Measurements from ENCODE around the gene PLEKHA7.

PLEKHA7 gene

DNA sequence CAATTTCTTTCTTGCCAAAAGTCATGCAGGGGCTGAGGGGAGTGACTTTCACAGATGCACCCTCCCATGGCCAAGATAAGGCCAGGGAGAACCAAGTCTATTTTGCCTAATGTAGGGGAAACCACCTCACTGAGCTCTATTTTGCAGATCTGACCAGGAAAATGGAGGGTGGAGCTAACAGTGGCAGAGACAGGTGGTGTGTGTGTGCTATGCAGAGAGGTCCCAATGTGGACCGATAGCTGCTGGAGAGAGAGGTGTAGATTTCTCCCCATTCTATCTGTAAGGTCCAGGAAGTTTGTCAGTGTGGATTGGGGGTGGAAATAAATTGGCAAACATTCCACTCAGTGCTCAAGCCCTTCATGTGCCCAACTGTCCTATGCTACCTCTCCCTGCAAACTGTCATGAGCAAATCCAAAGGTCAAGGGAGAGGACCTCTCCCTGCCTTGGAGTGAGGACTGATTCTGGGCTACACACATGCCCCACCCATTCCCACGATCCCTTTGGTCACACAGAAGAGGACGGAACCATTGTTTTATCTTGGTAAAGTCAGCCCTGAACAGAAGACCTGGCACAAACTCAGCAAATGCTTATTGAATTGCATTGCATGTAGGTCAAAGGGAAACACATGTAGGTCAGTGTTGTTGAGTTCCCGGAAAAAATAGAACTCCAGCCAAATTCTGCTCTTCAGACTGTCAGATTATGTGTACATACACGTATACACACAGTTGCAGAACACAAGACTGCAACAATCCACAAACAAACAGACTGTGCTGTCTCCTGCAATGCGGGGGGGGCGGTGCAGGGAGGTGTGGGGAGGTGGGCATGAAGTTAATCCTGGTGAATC is 209.9 kb downstream of the PLEKHA7 start:
- no peak for DNase-seq

GRCh38 chr11:16801288-16801980 is 212.8 kb downstream of the PLEKHA7 start:
- DNase-seq, result no peak

GRCh38 chr11:16800382-16800781 is 213.8 kb downstream of the PLEKHA7 start:
- DNase-seq, result no peak

GRCh38 chr11:16799890-16800289 is 214.3 kb downstream of the PLEKHA7 start:
- DNase-seq, result no peak

DNA sequence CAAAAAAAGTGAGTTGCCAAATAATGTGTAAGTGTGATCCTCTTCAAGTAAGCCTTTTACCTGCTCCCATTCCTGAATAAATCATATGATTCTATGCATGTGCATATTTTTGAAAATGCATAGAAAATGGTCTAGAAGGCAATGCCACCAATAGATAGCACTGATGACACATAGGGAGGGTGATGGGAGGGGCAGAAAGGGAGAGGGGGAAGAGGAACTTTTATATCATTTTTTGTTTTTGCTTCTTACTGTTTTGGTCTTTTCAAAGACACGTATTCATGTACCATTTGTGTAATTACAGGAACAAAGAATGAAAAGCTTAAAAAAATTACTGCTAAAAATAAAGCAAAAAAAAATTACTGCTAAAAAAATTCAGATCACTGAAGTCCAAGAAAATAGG is 215.0 kb downstream of the PLEKHA7 start:
- no peak for DNase-seq

DNA sequence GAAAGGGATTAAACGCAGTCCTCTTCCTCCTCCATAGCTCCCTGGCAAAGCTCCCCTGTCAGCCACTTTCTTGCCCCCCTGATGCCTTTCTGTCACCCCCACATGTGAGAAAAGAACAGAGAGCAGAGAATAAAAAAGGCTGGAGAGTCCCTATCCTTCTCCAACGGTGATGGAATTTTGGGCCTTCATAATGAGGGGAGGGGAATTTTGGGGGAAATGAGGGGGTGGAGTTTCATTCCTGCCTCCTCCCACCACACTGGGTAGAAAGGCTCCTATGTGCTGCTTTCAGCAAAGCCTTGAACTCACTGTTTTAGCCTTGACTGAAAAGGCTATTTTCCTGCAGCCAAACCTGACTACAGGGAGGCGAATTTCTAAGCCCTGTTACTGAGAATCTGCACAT is 216.4 kb downstream of the PLEKHA7 start:
- DNase-seq, result no peak

- DNase-seq, result no peak
Measured at GRCh38 chr11:16796311-16796710, 217.9 kb downstream of the PLEKHA7 start.

- no peak for DNase-seq
Measured at GRCh38 chr11:16795146-16795545, 219.1 kb downstream of the PLEKHA7 start.

DNA sequence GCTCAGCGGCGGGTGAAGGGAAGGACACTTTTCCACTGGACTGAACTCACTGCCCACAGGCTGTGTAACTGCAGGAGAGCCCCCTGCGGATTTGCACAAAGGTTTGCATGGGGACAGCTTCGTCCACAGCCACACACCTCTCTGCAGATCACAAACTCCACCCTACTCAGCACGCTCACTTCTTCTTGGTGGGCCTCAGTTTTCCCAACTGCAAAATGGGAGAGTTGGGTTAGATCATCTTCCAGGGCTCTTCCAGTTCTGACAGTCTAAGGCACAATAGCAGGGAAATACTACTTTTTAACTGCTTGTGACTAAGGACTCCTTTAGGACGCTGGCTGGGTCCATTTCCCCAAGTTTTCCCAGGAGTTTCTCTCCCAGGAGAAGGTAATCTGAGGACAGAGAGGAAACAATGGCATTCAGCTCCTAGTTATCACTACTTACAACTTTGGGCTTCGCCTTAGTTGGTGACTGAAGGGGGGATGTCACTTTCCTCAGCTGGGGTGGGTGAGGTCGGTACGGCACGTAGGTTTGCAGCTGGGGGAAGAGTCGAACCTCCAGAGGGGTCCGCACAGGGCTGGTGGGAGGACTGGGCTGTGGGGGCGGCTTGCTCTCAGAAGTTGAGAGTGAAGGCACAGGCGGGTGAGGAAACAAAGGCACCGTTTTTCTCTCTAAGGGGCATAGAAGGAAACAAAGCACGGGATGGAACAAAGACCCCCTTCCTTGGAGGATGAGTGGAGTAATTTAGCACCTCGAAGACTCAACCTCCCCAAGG is 220.0 kb downstream of the PLEKHA7 start:
- no peak for DNase-seq

DNA sequence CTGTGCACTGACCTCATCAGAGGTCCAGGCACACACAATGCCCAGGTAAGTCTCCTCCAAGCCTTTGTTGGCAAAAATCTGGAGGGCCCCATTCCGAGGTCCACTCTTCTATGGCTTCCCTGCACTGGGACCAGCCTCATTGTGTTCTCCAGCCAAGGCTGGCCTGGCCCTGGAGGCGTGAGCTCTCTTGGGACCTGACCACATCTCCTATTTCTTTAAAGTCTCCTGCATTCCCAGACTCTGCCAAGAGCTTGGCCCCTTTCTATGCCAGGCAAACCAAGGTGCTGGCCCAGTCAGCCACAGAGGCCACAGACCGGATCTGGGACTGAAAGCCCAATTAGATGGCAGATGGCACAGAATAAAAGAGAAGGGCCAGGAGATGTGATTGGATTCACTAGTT is 220.7 kb downstream of the PLEKHA7 start:
- DNase-seq, result no peak

DNA sequence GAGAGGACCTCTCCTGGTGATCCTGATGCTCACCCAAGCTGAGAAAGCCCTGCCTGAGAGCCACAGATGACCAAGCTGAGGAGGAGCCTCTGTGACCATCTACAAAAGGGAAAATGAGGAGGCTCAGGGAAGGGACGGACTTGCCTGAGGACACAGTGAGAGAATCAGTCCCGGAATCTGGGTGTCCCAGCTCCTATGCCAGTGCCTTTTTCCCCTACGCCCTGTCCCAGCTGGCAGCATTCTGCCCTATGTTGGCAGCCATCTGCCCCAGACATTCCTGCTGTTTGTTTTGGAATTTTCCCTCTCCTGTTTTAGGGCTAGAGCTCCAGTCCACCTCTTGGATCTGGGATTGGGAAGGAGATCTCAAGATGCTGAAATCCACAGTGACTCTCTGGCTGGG is 221.2 kb downstream of the PLEKHA7 start:
- DNase-seq, result no peak

- DNase-seq, result no peak
Measured at GRCh38 chr11:16792426-16792825, 221.8 kb downstream of the PLEKHA7 start.

DNA sequence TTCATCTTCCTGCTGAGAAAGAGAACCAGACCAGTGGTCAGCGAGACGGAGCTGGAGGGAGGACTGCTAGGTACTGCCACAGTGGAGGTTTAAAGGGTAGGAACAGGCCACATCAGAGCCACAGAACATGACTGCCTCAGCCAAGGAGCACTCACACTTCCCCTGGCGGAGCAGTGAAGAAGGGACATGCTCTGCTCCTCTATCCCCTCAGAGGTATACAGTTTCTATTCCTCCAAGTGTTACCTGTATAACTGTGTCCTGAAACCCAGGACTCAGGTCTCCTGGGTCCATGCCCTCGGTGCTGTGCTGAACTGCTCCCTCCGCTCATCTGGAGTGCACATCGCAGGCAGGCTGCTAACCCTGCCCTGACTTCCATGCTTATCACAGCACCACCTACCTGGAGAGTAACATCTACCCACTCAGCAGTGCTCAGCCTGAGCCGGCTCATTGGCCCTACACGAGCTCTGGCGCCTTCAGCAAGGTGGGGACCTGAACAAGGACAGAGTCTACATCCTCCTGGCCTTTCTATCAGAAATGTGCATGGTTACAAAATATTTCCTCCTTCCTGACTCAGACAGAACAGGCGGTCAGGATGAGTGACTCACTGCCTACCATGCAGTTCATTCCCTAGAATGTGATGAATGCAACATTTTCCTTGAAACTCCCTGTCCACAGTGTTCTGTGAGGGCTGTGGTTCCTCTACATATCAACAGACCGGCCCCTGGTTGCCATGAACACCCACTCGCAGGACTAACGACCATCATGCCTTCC is 222.8 kb downstream of the PLEKHA7 start:
- no peak for DNase-seq

GRCh38 chr11:16790486-16791190 is 223.6 kb downstream of the PLEKHA7 start:
- no peak for DNase-seq

GRCh38 chr11:16789560-16790485 is 224.4 kb downstream of the PLEKHA7 start:
- no peak for DNase-seq

DNA sequence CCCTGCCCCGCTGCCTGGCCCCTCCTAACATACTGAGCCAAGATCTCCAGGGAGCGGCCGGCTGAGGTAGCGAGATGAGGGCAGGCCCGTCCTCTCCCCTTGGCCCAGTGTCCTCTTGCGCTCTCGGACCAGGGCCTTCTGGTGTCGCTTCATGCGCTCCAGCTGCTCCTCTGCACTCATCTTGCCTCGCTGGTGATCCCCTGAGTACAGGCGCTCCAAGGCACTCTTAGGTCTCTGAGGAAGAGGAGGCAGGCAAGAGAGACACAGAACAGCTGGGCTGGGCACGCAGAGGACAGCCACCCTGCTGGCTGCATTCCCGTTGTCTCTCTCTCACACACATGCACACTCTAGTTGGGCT is 225.2 kb downstream of the PLEKHA7 start:
- DNase-seq, result no peak

- DNase-seq, result peak; percentile 17
Measured at GRCh38 chr11:16788141-16789062, 225.8 kb downstream of the PLEKHA7 start.

DNA sequence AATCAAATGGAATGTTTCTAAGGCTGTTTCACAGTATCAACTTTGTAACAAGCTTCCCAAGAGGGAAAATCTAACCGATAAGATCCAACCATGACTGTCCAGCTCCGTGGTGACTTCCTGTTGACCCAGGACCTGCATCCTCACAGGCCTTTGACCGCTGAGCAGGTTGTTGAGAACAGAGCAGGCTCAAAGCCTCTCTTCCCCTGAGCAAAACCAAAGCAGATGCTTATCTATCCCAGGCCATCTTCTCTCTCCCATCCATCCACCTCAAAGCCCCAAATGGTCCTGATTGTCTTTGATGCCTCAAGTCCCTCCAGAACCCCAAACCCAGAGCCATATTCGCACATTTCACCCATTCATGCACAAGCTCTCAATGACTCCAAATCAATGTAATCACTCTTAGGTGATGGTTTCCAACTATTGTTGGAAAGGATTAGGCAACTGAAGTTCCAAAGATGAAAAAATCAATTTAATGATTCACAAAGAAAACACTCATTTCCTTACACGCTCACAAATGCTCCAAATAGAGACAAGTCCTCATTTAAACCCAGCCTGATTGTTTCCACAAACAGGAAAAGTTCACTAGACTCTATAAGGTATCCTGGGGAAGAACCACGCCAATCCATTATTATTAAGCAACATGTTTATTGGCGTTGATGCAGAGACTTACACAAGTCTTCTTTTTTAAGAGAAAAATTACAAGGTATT is 227.0 kb downstream of the PLEKHA7 start:
- DNase-seq, result no peak

- no peak for DNase-seq
Measured at GRCh38 chr11:16786131-16786530, 228.1 kb downstream of the PLEKHA7 start.

Data from NCI-H774 (cell line).